ENCODE data around the gene FLT3LG.
"Not testable (repeated sequence)": the region's sequence is repeated elsewhere in the genome, so short reads cannot be mapped to it uniquely, and the experiment has no call there.

Gene FLT3LG

GRCh38 chr19:49438261-49438660 is 35.8 kb upstream of the FLT3LG start:
- DNase-seq = no peak
- in situ Hi-C loops (cut with HindIII; ENCODE audit: low pct_ligation_motif_present, low pct_unique_long_range_greater_than_20kb, low sequenced_read_pairs) = no loop called here

- in situ Hi-C loops (cut with HindIII; ENCODE audit: low pct_ligation_motif_present, low pct_unique_long_range_greater_than_20kb, low sequenced_read_pairs) = no loop called here
- DNase-seq = no peak
These were observed 34.2 kb upstream of the FLT3LG start for GRCh38 chr19:49439836-49440235.

GRCh38 chr19:49440439-49441209 is 33.4 kb upstream of the FLT3LG start:
- no peak for DNase-seq
- in situ Hi-C loops (cut with HindIII; ENCODE audit: low pct_ligation_motif_present, low pct_unique_long_range_greater_than_20kb, low sequenced_read_pairs) = no loop called here

GRCh38 chr19:49441210-49441959 is 32.6 kb upstream of the FLT3LG start, which contains the start of gene SLC17A7:
Gene SLC17A7, minus strand, starts transcription at chr19:49441527. Its CDS starts 148 bp downstream, at chr19:49441379.
- DNase-seq = peak; percentile 32
- in situ Hi-C loops (cut with HindIII; ENCODE audit: low pct_ligation_motif_present, low pct_unique_long_range_greater_than_20kb, low sequenced_read_pairs) = no loop called here

GRCh38 chr19:49441960-49442350 is 32.1 kb upstream of the FLT3LG start:
- in situ Hi-C loops (cut with HindIII; ENCODE audit: low pct_ligation_motif_present, low pct_unique_long_range_greater_than_20kb, low sequenced_read_pairs) = no loop called here

GRCh38 chr19:49442354-49442753 is 31.7 kb upstream of the FLT3LG start:
- peak; percentile 45 for DNase-seq
- in situ Hi-C loops (cut with HindIII; ENCODE audit: low pct_ligation_motif_present, low pct_unique_long_range_greater_than_20kb, low sequenced_read_pairs) = no loop called here

More at GRCh38 chr19:49441960-49442350, 32.1 kb upstream of the FLT3LG start:
- no peak for DNase-seq

GRCh38 chr19:49442771-49443365 is 31.1 kb upstream of the FLT3LG start:
- DNase-seq = peak; percentile 91
- in situ Hi-C loops (cut with HindIII; ENCODE audit: low pct_ligation_motif_present, low pct_unique_long_range_greater_than_20kb, low sequenced_read_pairs) = no loop called here

GRCh38 chr19:49443366-49444099 is 30.5 kb upstream of the FLT3LG start:
- DNase-seq = peak; percentile 91
- in situ Hi-C loops (cut with HindIII; ENCODE audit: low pct_ligation_motif_present, low pct_unique_long_range_greater_than_20kb, low sequenced_read_pairs) = no loop called here

- in situ Hi-C loops (cut with HindIII; ENCODE audit: low pct_ligation_motif_present, low pct_unique_long_range_greater_than_20kb, low sequenced_read_pairs); DNase-seq: not testable (repeated sequence)
These were observed 29.8 kb upstream of the FLT3LG start for GRCh38 chr19:49444100-49444700.

- DNase-seq = no peak
These were observed 28.0 kb upstream of the FLT3LG start for GRCh38 chr19:49445997-49446396.

GRCh38 chr19:49447485-49448431 is 26.3 kb upstream of the FLT3LG start:
- peak; percentile 22 for DNase-seq
- in situ Hi-C loops (cut with HindIII; ENCODE audit: low pct_ligation_motif_present, low pct_unique_long_range_greater_than_20kb, low sequenced_read_pairs) = no loop called here

More at GRCh38 chr19:49445997-49446396, 28.0 kb upstream of the FLT3LG start:
- in situ Hi-C loops (cut with HindIII; ENCODE audit: low pct_ligation_motif_present, low pct_unique_long_range_greater_than_20kb, low sequenced_read_pairs) = no loop called here

GRCh38 chr19:49448432-49448786 is 25.6 kb upstream of the FLT3LG start:
- in situ Hi-C loops (cut with HindIII; ENCODE audit: low pct_ligation_motif_present, low pct_unique_long_range_greater_than_20kb, low sequenced_read_pairs) = no loop called here
- DNase-seq = no peak

GRCh38 chr19:49450405-49450804 is 23.6 kb upstream of the FLT3LG start:
- in situ Hi-C loops (cut with HindIII; ENCODE audit: low pct_ligation_motif_present, low pct_unique_long_range_greater_than_20kb, low sequenced_read_pairs) = no loop called here
- no peak for DNase-seq

GRCh38 chr19:49451430-49452181 is 22.4 kb upstream of the FLT3LG start, which contains the start of gene PIH1D1:
Gene PIH1D1, minus strand, starts transcription at chr19:49451814. Its CDS starts 240 bp downstream, at chr19:49451574.
- in situ Hi-C loops (cut with HindIII; ENCODE audit: low pct_ligation_motif_present, low pct_unique_long_range_greater_than_20kb, low sequenced_read_pairs) = no loop called here
- DNase-seq = peak; percentile 98

GRCh38 chr19:49453013-49453756 is 20.8 kb upstream of the FLT3LG start, which contains the start of gene ALDH16A1:
Gene ALDH16A1, plus strand, starts transcription at chr19:49453225. Its CDS starts 107 bp downstream, at chr19:49453332.
- DNase-seq = peak; percentile 96
- in situ Hi-C loops (cut with HindIII; ENCODE audit: low pct_ligation_motif_present, low pct_unique_long_range_greater_than_20kb, low sequenced_read_pairs) = no loop called here

- DNase-seq = no peak
- in situ Hi-C loops (cut with HindIII; ENCODE audit: low pct_ligation_motif_present, low pct_unique_long_range_greater_than_20kb, low sequenced_read_pairs) = no loop called here
These were observed 20.2 kb upstream of the FLT3LG start for GRCh38 chr19:49453757-49454240.

Data from ACHN (cell line).